Small intestine (tissue), 7 donors: ENCODE measurements around the gene SLC39A11. TPM values are rescaled to one million over a fixed set of nuclear protein-coding genes. Genes with fewer than 3 reads are reported as not detected.

ENCODE experiments used
- DNase-seq, 2 donors: peaks; one replicate each; pipeline versions ENCODE4 v3.0.0 to v3.0.0-alpha.2; 2013
- FAIRE-seq: peaks from 2 replicates; lab custom pipeline; 2012; peaks lifted over from hg19 to GRCh38; lab: Jason Lieb, UNC
- H3K27ac ChIP-seq, 3 donors: one replicate each; pipeline ENCODE4 v1.5.1; 2013; ENCODE audit warnings: low read length in 2 of 3, mild to moderate bottlenecking in 2 of 3, control low read depth in 1 of 3, inconsistent platforms in 1 of 3, low read depth in 1 of 3, moderate library complexity in 1 of 3
- H3K27me3 ChIP-seq, 3 donors: one replicate each; pipeline ENCODE4 v1.6.1; 2013; ENCODE audit warnings: low read length in 3 of 3, inconsistent platforms in 1 of 3; ENCODE audit not compliant: control insufficient read depth in 3 of 3, insufficient read depth in 3 of 3
- H3K36me3 ChIP-seq, 3 donors: one replicate each; pipeline ENCODE4 v1.6.1; 2013; ENCODE audit warnings: low read length in 3 of 3, inconsistent platforms in 1 of 3, low read depth in 1 of 3, mild to moderate bottlenecking in 1 of 3, moderate library complexity in 1 of 3; ENCODE audit not compliant: control insufficient read depth in 3 of 3, insufficient read depth in 2 of 3
- H3K4me1 ChIP-seq, 3 donors: one replicate each; pipeline ENCODE4 v1.6.1; 2013; ENCODE audit warnings: low read length in 2 of 3, inconsistent platforms in 1 of 3, low read depth in 1 of 3, mild to moderate bottlenecking in 1 of 3, moderate library complexity in 1 of 3; ENCODE audit not compliant: control insufficient read depth in 3 of 3, insufficient read depth in 2 of 3
- H3K4me3 ChIP-seq, 3 donors: one replicate each; pipeline ENCODE4 v1.5.1; 2013; ENCODE audit warnings: low read length in 3 of 3, control low read depth in 1 of 3, inconsistent platforms in 1 of 3, low read depth in 1 of 3, mild to moderate bottlenecking in 1 of 3, moderate library complexity in 1 of 3
- H3K9me3 ChIP-seq, 2 donors: one replicate each; pipeline ENCODE4 v1.6.1; 2013; ENCODE audit warnings: low read depth in 1 of 2, low read length in 1 of 2; ENCODE audit not compliant: control insufficient read depth in 2 of 2, insufficient read depth in 1 of 2
- WGBS, 3 donors: extraction: QIAGEN DNeasy Blood & Tissue Kit; methylation state at CpG; one replicate each; pipeline ENCODE4 v1.1.7; 2013; 5-methylcytosine and 5-hydroxymethylcytosine counted together
- polyA plus RNA-seq, 4 donors: library from polyadenylated mRNA; stranded (reverse) in 3 of 4; unstranded in 1 of 4; fragments of 200-250 nt in 3 of 4; fragments of 120-200 nt in 1 of 4; gene quantifications; one replicate each; pipeline versions ENCODE4 v1.2.1 to v1.2.3, GENCODE V29; 2013
- donor health status: healthy with polysubstance abuse.
- donor health status: control.
- donor health status: control.
- donor health status: Bipolar disorder and iron deficiency.
- donor health status: healthy.

The SLC39A11 gene
- polyA plus RNA-seq, 4 donors, result 2.7 to 53.7 (median 11.3) TPM

- H3K9me3 ChIP-seq, result peaks cover 0 to 9% of the 10 kb centered on the region in 2 donors
- peaks cover 0 to 6% (median 0%) of the 10 kb centered on the region in 3 donors for H3K4me1 ChIP-seq
- H3K27me3 ChIP-seq, result no peaks in the 10 kb centered on the region
- no peak overlapping the region for H3K4me3 ChIP-seq
- no peak for FAIRE-seq
- DNase-seq, result no peak
- no peak overlapping the region for H3K27ac ChIP-seq
- 30 to 55% (median 48%) methylated on average over 11 of the region's 11 CpGs for WGBS, 3 donors
- no peaks in the 10 kb centered on the region for H3K36me3 ChIP-seq
Measured at GRCh38 chr17:72604518-72604917, 488.0 kb downstream of the SLC39A11 start.

DNA sequence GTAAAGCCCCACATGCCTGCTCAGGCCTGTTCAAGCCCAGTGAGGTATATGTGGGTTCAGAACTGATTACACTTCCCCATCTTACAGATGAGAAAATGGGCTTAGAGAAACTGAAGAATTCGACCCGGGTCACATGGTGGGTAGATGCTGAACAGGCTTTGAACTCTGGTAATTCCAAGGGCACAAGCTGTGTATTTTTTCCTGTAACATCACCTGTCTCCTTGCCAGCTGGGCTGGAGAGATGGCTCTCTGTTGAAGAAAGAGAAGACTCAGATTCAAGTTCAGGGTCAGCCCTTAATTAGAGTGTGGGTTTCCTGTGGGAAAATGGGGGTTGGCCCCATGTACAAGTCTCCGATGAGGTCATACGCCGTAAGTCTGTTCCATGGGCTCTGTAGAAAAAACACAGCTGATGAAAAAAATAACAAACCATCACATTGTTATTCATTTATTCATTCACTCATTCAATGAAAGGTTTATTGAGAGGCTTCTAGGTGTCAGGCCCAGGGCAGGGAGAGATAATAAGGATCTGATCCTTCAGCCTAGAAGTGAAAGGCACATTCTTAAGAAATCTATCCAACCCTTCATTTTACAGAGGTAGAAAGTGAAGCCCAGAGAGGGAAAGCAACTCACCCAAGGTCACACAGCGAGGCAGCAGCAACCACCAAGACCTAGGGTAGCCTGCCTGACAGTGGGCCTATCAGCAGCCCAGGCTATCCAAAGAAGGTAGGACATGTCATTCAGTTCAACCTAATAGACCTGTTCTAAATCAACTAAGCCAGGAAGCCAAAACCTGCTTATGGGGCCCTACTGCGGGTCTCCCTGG is 488.9 kb downstream of the SLC39A11 start:
- DNase-seq (no peak), FAIRE-seq (no peak)
- H3K4me1 ChIP-seq, result peaks cover 0 to 6% (median 0%) of the 10 kb centered on the region in 3 donors
- H3K36me3 ChIP-seq, result no peaks in the 10 kb centered on the region
- H3K9me3 ChIP-seq, result peaks cover 0 to 9% of the 10 kb centered on the region in 2 donors
- H3K27ac ChIP-seq, result peak overlapping the region in 1 of 3 donors; percentile 62
- no peaks in the 10 kb centered on the region for H3K27me3 ChIP-seq
- 79 to 83% (median 80%) methylated on average over 7 of the region's 7 CpGs for WGBS, 3 donors
- H3K4me3 ChIP-seq, result no peak overlapping the region

- no peaks in the 10 kb centered on the region for H3K27me3 ChIP-seq
- WGBS, 3 donors, result 14 to 32% (median 26%) methylated on average over 12 of the region's 12 CpGs
- peak overlapping the region in 1 of 3 donors; percentile 62 for H3K27ac ChIP-seq
- DNase-seq (peak; percentile 59 to 62), FAIRE-seq (no peak)
- peaks cover 0 to 4% of the 10 kb centered on the region in 2 donors for H3K9me3 ChIP-seq
- peaks cover 0 to 6% (median 0%) of the 10 kb centered on the region in 3 donors for H3K4me1 ChIP-seq
- no peak overlapping the region for H3K4me3 ChIP-seq
- H3K36me3 ChIP-seq, result no peaks in the 10 kb centered on the region
Measured at GRCh38 chr17:72602517-72603419, 489.7 kb downstream of the SLC39A11 start.

DNA sequence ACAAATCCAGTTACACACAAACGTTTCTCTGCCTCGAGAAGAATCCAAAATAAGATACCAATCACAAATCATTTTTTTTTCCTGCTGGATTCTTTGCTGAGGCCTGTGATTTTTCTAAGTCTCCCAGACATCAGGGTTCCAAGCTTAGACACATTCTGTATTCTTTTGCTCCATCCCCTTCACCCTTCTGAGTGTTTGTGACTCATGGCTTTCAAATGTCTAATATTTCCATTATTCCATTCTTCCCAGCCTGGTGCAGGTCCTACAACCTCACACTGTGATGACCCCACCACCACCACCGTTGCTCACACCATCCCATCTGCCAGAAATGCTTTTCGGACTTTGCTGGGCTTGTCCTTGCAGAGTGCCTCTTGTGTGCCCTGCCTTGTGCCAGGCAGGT is 491.6 kb downstream of the SLC39A11 start:
- no peaks in the 10 kb centered on the region for H3K27me3 ChIP-seq
- no peak for FAIRE-seq
- H3K27ac ChIP-seq, result no peak overlapping the region
- no peak overlapping the region for H3K4me3 ChIP-seq
- no peaks in the 10 kb centered on the region for H3K36me3 ChIP-seq
- DNase-seq, result no peak
- H3K9me3 ChIP-seq, result no peaks in the 10 kb centered on the region
- WGBS, 3 donors, result 61 to 68% (median 62%) methylated on average over 4 of the region's 4 CpGs
- peaks cover 0 to 6% (median 0%) of the 10 kb centered on the region in 3 donors for H3K4me1 ChIP-seq

GRCh38 chr17:72599891-72600290 is 492.6 kb downstream of the SLC39A11 start:
- H3K27ac ChIP-seq, result no peak overlapping the region
- H3K9me3 ChIP-seq, result no peaks in the 10 kb centered on the region
- no peak overlapping the region for H3K4me3 ChIP-seq
- peaks cover 0 to 6% (median 0%) of the 10 kb centered on the region in 3 donors for H3K4me1 ChIP-seq
- FAIRE-seq, result no peak
- H3K36me3 ChIP-seq, result no peaks in the 10 kb centered on the region
- H3K27me3 ChIP-seq, result no peaks in the 10 kb centered on the region
- DNase-seq, result no peak
- WGBS, 3 donors, result 48 to 66% (median 50%) methylated on average over 4 of the region's 4 CpGs

DNA sequence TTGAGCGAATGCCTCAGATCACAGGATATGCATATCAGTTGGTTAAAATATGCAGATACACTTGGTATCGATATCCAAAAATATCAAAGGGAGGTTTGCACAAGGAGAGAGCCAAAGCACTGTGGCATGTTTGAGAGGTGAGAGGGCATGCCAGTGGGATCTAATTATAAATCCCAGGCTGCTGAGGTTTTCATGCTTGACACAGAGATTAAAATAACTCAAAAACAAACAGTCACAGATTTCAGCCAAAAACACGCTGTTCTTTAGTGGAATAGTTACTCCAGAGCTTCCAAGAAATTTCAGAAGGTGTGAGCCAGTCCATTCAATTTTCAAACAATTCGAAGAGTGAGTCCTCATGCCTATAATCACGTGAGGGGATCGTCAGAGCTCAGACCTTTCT is 493.8 kb downstream of the SLC39A11 start:
- Histone ChIP-seq H3K36me3 (no peaks in the 10 kb centered on the region), H3K27ac (no peak overlapping the region), H3K9me3 (no peaks in the 10 kb centered on the region), H3K4me3 (no peak overlapping the region), H3K4me1 (peaks cover 0 to 6% (median 0%) of the 10 kb centered on the region in 3 donors), H3K27me3 (no peaks in the 10 kb centered on the region)
- DNase-seq (no peak), FAIRE-seq (no peak)
- WGBS, 3 donors, result 72 to 90% (median 82%) methylated on average over 6 of the region's 6 CpGs

- Histone ChIP-seq H3K4me3 (no peak overlapping the region), H3K27me3 (no peaks in the 10 kb centered on the region), H3K27ac (peak overlapping the region in 1 of 3 donors; percentile 11), H3K36me3 (no peaks in the 10 kb centered on the region), H3K9me3 (no peaks in the 10 kb centered on the region), H3K4me1 (no peaks in the 10 kb centered on the region)
- WGBS, 3 donors, result 36 to 63% (median 51%) methylated on average over 9 of the region's 9 CpGs
- no peak for FAIRE-seq
- no peak for DNase-seq
Measured at GRCh38 chr17:72597354-72598087, 495.0 kb downstream of the SLC39A11 start.
